ENCODE measurements around the gene TTF1. TPM values are rescaled to one million over a fixed set of nuclear protein-coding genes. Genes with fewer than 3 reads are reported as not detected.

Gene TTF1
- total RNA-seq, 4 donors from 2014 or later, result 6.4 to 14.2 (median 9.4) TPM

DNA sequence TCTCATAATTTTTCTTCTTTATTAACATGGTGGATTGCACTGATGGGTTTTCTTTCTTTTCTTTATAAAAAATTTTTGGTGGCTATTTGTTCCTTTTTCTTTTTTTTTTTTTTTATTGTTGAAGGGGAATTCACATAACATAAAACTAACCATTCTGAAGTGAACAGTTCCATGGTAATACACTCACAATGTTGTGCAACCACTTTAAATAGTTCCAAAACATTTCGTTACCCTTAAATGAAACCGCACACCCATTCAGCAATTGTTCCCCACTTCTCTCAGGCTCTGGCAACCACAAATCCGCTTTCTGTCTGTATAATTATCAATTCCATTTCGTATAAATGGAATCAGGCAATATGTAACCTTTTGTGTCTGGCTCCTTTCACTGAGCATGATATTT lies 40.2 kb downstream of the TTF1 start:
- WGBS, 2 donors (ENCODE audit: low coverage in 1 of 2), result 82 to 96% methylated on average over 4 of the region's 4 CpGs

DNA sequence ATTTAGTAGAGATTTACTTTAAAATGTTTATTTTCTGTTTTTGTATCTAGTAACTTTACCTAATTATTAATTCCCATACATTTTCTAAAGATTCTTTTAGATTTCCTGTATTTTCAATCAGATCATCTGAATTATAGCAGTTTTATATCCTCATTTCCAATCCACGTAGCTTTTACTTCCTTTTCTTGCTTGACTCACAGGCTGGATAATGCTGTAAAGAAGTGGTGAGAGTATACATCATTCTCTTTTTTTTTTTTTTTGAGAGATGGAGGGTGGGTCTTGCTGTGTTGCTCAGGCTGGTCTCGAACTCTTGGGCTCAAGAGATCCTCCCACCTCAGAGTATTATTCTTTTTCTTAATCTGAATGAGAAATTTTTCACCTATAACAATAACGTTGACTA lies 40.7 kb downstream of the TTF1 start:
- Histone ChIP-seq H3K9me3 (no peaks in the 10 kb centered on the region), H3K36me3 (no peaks in the 10 kb centered on the region), H3K4me3 (no peak overlapping the region), H3K4me1 (no peaks in the 10 kb centered on the region), H3K27ac (no peak overlapping the region), H3K27me3 (no peaks in the 10 kb centered on the region)
- no peak for TF ChIP-seq POLR2A (IDR thresholded peaks at IDR 0.05)
- no peak for TF ChIP-seq POLR2AphosphoS5 (IDR thresholded peaks at IDR 0.05)
- no peak for TF ChIP-seq EP300 (IDR thresholded peaks at IDR 0.05; ENCODE audit: low read depth)
- no peak for TF ChIP-seq CTCF (IDR thresholded peaks at IDR 0.05)
- intact Hi-C loops (cut with DNase I; ENCODE audit: low total_unique reads) (no loop called here), in situ Hi-C loops (cut with MboI; ENCODE audit: low pct_ligation_motif_present in 1 of 4, low pct_unique_long_range_greater_than_20kb in 1 of 4, low sequenced_read_pairs in 3 of 4) (no loop called here)
- WGBS, 2 donors (ENCODE audit: low coverage in 1 of 2), result 57 to 76% methylated on average over 3 of the region's 3 CpGs
- DNase-seq, result no peak

More for the DNA sequence above, 40.2 kb downstream of the TTF1 start:
- H3K4me3 ChIP-seq, result no peak overlapping the region
- no peak overlapping the region for H3K27ac ChIP-seq
- no peak for DNase-seq
- no peaks in the 10 kb centered on the region for H3K27me3 ChIP-seq
- TF ChIP-seq CTCF (IDR thresholded peaks at IDR 0.05) (no peak), POLR2AphosphoS5 (IDR thresholded peaks at IDR 0.05) (no peak), POLR2A (IDR thresholded peaks at IDR 0.05) (no peak), EP300 (IDR thresholded peaks at IDR 0.05; ENCODE audit: low read depth) (no peak)
- no peaks in the 10 kb centered on the region for H3K4me1 ChIP-seq
- no peaks in the 10 kb centered on the region for H3K36me3 ChIP-seq
- in situ Hi-C loops (cut with MboI; ENCODE audit: low pct_ligation_motif_present in 1 of 4, low pct_unique_long_range_greater_than_20kb in 1 of 4, low sequenced_read_pairs in 3 of 4), result no loop called here
- H3K9me3 ChIP-seq, result no peaks in the 10 kb centered on the region
- intact Hi-C loops (cut with DNase I; ENCODE audit: low total_unique reads), result no loop called here

DNA sequence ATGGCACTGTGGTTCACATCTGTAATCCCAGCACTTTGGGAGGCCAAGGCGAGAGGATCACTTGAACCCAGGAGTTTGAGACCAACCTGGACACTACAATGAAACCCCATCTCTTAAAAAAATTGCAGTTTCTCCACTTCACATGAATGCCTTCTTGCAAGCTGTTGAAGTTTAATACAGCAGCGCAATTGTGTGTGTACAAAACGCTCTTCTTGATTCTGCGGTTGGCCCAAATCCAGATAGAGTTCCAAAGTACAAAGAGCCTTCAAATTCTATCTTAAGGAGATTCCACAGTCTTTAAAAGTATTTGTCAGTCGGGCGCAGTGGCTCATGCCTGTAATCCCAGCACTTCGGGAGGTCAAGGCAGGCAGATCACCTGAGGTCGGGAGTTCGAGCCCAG lies 42.6 kb downstream of the TTF1 start:
- no peaks in the 10 kb centered on the region for H3K9me3 ChIP-seq
- TF ChIP-seq EP300 (IDR thresholded peaks at IDR 0.05; ENCODE audit: low read depth) (no peak), POLR2AphosphoS5 (IDR thresholded peaks at IDR 0.05) (no peak), POLR2A (IDR thresholded peaks at IDR 0.05) (no peak), CTCF (IDR thresholded peaks at IDR 0.05) (no peak)
- H3K27me3 ChIP-seq, result no peaks in the 10 kb centered on the region
- H3K27ac ChIP-seq, result no peak overlapping the region
- no peaks in the 10 kb centered on the region for H3K4me1 ChIP-seq
- H3K36me3 ChIP-seq, result no peaks in the 10 kb centered on the region
- intact Hi-C loops (cut with DNase I; ENCODE audit: low total_unique reads), result no loop called here
- no peak overlapping the region for H3K4me3 ChIP-seq
- in situ Hi-C loops (cut with MboI; ENCODE audit: low pct_ligation_motif_present in 1 of 4, low pct_unique_long_range_greater_than_20kb in 1 of 4, low sequenced_read_pairs in 3 of 4), result no loop called here
- no peak for DNase-seq
- WGBS, 2 donors (ENCODE audit: low coverage in 1 of 2), result 71 to 90% methylated on average over 2 to 9 of the region's 9 CpGs

- DNase-seq, result no peak
- 70 to 87% methylated on average over 3 to 7 of the region's 7 CpGs for WGBS, 2 donors (ENCODE audit: low coverage in 1 of 2)
- H3K9me3 ChIP-seq, result no peaks in the 10 kb centered on the region
- H3K4me3 ChIP-seq, result no peak overlapping the region
- in situ Hi-C loops (cut with MboI; ENCODE audit: low pct_ligation_motif_present in 1 of 4, low pct_unique_long_range_greater_than_20kb in 1 of 4, low sequenced_read_pairs in 3 of 4) (no loop called here), intact Hi-C loops (cut with DNase I; ENCODE audit: low total_unique reads) (no loop called here)
- peaks cover 0 to 13% (median 12%) of the 10 kb centered on the region in 4 donors for H3K4me1 ChIP-seq
- H3K27me3 ChIP-seq, result no peaks in the 10 kb centered on the region
- peaks cover 0 to 6% (median 2%) of the 10 kb centered on the region in 4 donors for H3K36me3 ChIP-seq
- H3K27ac ChIP-seq, result no peak overlapping the region
- TF ChIP-seq POLR2AphosphoS5 (IDR thresholded peaks at IDR 0.05), result no peak
- TF ChIP-seq CTCF (IDR thresholded peaks at IDR 0.05), result no peak
- no peak for TF ChIP-seq POLR2A (IDR thresholded peaks at IDR 0.05)
- no peak for TF ChIP-seq EP300 (IDR thresholded peaks at IDR 0.05; ENCODE audit: low read depth)
Observed at GRCh38 chr9:132357764-132358163, 48.9 kb downstream of the TTF1 start.
